Mucosa of descending colon (tissue), 3 donors: ENCODE data around the gene MCAT. TPM values are rescaled to one million over a fixed set of nuclear protein-coding genes. Genes with fewer than 3 reads are reported as not detected.
A peak's percentile ranks its signal among the peaks of the same experiment; 100 is the strongest.

Experiments
- ATAC-seq: fragments of 200-7000 bp; cut with Tn5 transposase; one replicate; pipeline ENCODE4 v1.9.1; 2020; ENCODE audit warnings: mild to moderate bottlenecking, moderate library complexity
- DNase-seq, 3 donors: peaks; one replicate each; pipeline ENCODE4 v3.0.0-alpha.2; 2020
- H3K36me3 ChIP-seq: fragments of 200-600 bp; one replicate; pipeline ENCODE4 v1.8.0; 2021; ENCODE audit warnings: low read depth, mild to moderate bottlenecking
- H3K4me1 ChIP-seq: fragments of 200-600 bp; one replicate; pipeline ENCODE4 v1.8.0; 2021; ENCODE audit warnings: low read depth, mild to moderate bottlenecking
- H3K4me3 ChIP-seq: fragments of 200-600 bp; one replicate; pipeline ENCODE4 v1.8.0; 2021; ENCODE audit warnings: mild to moderate bottlenecking
- H3K9me3 ChIP-seq: fragments of 200-600 bp; one replicate; pipeline ENCODE4 v1.8.0; 2021; ENCODE audit warnings: mild to moderate bottlenecking
- CTCF ChIP-seq: fragments of 200-600 bp; IDR thresholded peaks from one replicate; pipeline ENCODE4 v1.8.0; 2022; ENCODE audit warnings: antibody characterized with exemption, mild to moderate bottlenecking
- intact Hi-C, 2 donors: fragments of 100-400 bp; cut with DNase I in 1 of 2; cut with micrococcal nuclease in 1 of 2; formaldehyde crosslinking; loops; one replicate each; pipeline versions ENCODE4 v1.11.0 to v1.11.1; 2022; cut with DNase I, micrococcal nuclease
- total RNA-seq, 3 donors: library from RNA; stranded (reverse); fragmentation: NEBNext Ultra II Directional in 2 of 3; extraction: Animal tissue kit (Norgen Biotek cat#: 25700) in 2 of 3; gene quantifications; one replicate each; pipeline versions ENCODE4 v1.2.1 to v1.2.4, GENCODE V29; 2021 to 2023
- donor health status: DM: no; HTN: no; CAD: no; lungs with moderate emphysema.
- donor health status: DM: no; HTN: no; CAD: no.
- donor health status: DM: no; HTN: yes; CAD: no.

The MCAT gene
- total RNA-seq, 3 donors from 2014 or later, result 16.1 to 18.8 (median 17.0) TPM

- H3K4me3 ChIP-seq, result no peak overlapping the region
- no peak for TF ChIP-seq CTCF
- intact Hi-C loops, result no loop called here
- no peak for DNase-seq
- no peaks in the 10 kb centered on the region for H3K36me3 ChIP-seq
- H3K4me1 ChIP-seq, result peaks cover 29% of the 10 kb centered on the region
- no peaks in the 10 kb centered on the region for H3K9me3 ChIP-seq
- no peak for ATAC-seq
These were observed 11.3 kb downstream of the MCAT start for GRCh38 chr22:43131773-43132501.

- Histone ChIP-seq H3K4me3 (no peak overlapping the region), H3K4me1 (peaks cover 39% of the 10 kb centered on the region), H3K9me3 (no peaks in the 10 kb centered on the region), H3K36me3 (no peaks in the 10 kb centered on the region)
- DNase-seq, result no peak
- no peak for ATAC-seq
- no peak for TF ChIP-seq CTCF
- intact Hi-C loops, result no loop called here
These were observed 13.5 kb downstream of the MCAT start for GRCh38 chr22:43129426-43130425.

- no peak for TF ChIP-seq CTCF
- peak; percentile 61 for ATAC-seq
- intact Hi-C loops, result no loop called here
- H3K36me3 ChIP-seq, result no peaks in the 10 kb centered on the region
- DNase-seq, result peak; percentile 79 to 88 (median 86)
- no peaks in the 10 kb centered on the region for H3K9me3 ChIP-seq
- no peak overlapping the region for H3K4me3 ChIP-seq
- H3K4me1 ChIP-seq, result peaks cover 39% of the 10 kb centered on the region
These were observed 14.2 kb downstream of the MCAT start for GRCh38 chr22:43128928-43129424.

GRCh38 chr22:43128116-43128515 lies 15.1 kb downstream of the MCAT start:
- intact Hi-C loops, result no loop called here
- Histone ChIP-seq H3K4me1 (peaks cover 39% of the 10 kb centered on the region), H3K4me3 (no peak overlapping the region), H3K9me3 (no peaks in the 10 kb centered on the region), H3K36me3 (no peaks in the 10 kb centered on the region)
- peak; percentile 12 for ATAC-seq
- TF ChIP-seq CTCF, result no peak
- peak in 1 of 3 donors; percentile 70 for DNase-seq

GRCh38 chr22:43127166-43127908 lies 15.9 kb downstream of the MCAT start:
- no peak for TF ChIP-seq CTCF
- ATAC-seq, result peak; percentile 81
- no peaks in the 10 kb centered on the region for H3K9me3 ChIP-seq
- H3K4me3 ChIP-seq, result no peak overlapping the region
- intact Hi-C loops, result no loop called here
- peaks cover 42% of the 10 kb centered on the region for H3K4me1 ChIP-seq
- H3K36me3 ChIP-seq, result no peaks in the 10 kb centered on the region
- DNase-seq, result peak; percentile 88 to 92 (median 89)
